GM18873 (cell line): ENCODE data around the gene DGCR6L.
"Not testable (repeated sequence)": the region's sequence is repeated elsewhere in the genome, so short reads cannot be mapped to it uniquely, and the experiment has no call there.

Experiments used
- ATAC-seq: cut with Tn5 transposase; IDR thresholded peaks from one replicate; pipeline ENCODE4 v1.9.1; 2021; ENCODE audit warnings: mild to moderate bottlenecking, moderate library complexity, moderate number of reproducible peaks; ENCODE audit not compliant: unreplicated experiment, low FRiP score

The DGCR6L gene

GRCh38 chr22:20265772-20266666, 53.8 kb downstream of the DGCR6L start:
- ATAC-seq: not testable (repeated sequence)

- no peak for ATAC-seq
Measured at GRCh38 chr22:20264614-20265452, 55.0 kb downstream of the DGCR6L start.
